ENCODE measurements around the gene FFAR1. TPM values are rescaled to one million over a fixed set of nuclear protein-coding genes. Genes with fewer than 3 reads are reported as not detected.

Gene FFAR1
- total RNA-seq, 1 donor from 2014 or later, result 0.06 TPM

DNA sequence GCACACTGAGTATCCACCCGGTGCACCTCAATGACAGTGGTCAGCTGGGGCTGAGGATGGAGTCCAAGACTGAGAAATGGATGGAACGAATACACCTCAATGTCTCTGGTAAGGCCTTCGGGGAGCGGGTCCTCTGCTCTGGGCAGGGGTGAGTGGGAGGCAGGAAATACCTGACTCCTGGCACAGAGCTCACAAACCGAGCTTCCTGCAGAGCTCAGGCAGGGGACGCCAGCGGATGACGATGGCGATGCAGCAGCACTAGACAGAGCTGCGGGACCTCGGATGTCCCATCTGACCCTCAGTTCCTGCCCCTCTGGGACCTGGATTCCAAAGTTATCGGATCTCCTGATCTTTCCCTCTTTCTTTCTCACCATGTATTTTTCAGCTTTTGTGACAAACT is 14.9 kb upstream of the FFAR1 start:
- TF ChIP-seq, protein P1, sequence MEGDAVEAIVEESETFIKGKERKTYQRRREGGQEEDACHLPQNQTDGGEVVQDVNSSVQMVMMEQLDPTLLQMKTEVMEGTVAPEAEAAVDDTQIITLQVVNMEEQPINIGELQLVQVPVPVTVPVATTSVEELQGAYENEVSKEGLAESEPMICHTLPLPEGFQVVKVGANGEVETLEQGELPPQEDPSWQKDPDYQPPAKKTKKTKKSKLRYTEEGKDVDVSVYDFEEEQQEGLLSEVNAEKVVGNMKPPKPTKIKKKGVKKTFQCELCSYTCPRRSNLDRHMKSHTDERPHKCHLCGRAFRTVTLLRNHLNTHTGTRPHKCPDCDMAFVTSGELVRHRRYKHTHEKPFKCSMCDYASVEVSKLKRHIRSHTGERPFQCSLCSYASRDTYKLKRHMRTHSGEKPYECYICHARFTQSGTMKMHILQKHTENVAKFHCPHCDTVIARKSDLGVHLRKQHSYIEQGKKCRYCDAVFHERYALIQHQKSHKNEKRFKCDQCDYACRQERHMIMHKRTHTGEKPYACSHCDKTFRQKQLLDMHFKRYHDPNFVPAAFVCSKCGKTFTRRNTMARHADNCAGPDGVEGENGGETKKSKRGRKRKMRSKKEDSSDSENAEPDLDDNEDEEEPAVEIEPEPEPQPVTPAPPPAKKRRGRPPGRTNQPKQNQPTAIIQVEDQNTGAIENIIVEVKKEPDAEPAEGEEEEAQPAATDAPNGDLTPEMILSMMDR (conservative IDR thresholded peaks at IDR 0.05; ENCODE audit: low read depth, low read length), result no peak
- H3K4me3 ChIP-seq (ENCODE audit: low read depth, low read length), result no peak overlapping the region
- no peak for DNase-seq (ENCODE audit: low read depth)

DNA sequence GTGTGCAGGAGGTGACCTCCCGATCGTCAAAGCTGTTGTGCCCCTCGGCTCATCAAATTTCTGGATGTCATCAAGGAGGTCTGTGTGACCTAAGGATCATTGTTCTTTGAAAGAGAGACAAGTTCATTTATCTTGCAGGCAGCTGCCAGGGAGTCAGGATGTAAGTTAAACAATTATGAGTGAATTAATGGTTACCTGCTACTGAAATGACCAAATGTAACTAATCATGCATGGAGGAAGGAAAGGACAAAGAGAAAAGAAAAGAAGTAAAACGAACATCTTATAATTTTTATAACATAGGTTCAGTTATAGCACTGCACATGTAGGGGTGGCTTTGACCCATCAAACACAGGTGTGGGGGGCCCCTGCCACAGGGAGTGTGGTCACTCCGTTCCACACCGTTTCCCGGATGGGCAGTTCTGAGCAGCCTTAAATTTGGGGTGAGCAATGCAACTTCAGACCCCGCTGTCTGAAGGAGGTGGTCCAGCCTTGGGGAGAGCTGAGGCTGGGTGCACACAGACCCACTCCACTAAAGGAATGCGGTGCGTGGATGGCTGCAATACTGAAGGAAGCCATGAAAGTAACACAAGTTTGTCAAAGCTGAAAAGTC is 13.5 kb upstream of the FFAR1 start:
- H3K4me3 ChIP-seq (ENCODE audit: low read depth, low read length), result no peak overlapping the region
- TF ChIP-seq, protein P1 (conservative IDR thresholded peaks at IDR 0.05; ENCODE audit: low read depth, low read length), result no peak
- DNase-seq (ENCODE audit: low read depth), result no peak

DNA sequence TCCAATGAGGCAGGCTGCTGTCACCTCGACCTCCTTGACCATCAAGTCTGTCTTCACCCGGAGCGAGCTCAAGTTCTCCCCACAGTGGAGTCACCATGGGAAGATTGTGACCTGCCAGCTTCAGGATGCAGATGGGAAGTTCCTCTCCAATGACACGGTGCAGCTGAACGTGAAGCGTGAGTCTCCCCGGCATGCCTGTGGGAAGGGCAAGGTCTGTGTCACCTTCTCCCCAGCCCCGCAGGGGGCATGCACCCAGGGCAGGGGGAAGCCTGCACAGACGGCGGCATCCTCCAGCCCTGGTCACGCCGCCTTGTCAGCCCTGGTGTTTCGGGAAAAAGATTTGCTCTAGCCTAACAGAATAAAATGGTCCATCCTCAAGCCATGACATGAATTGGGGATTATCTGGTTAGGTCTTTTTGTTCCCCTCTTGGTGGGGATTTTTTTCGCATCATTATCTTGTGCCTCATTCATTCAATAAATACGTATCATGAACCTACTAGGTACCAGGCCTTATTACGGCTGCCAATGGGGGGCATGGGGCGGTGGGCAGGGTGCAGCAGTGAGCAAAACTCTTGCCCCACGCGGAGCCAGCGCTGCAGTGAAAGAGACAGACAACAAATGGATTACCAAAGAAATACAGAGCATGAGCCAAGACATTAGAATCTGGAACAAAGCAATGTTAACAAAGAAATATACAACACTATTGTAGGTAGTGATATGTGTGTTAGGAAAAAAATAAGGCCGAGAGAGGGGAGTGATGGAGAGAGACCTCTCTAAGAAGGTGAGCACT is 11.3 kb upstream of the FFAR1 start:
- no peak overlapping the region for H3K4me3 ChIP-seq (ENCODE audit: low read depth, low read length)
- TF ChIP-seq, protein P1 (conservative IDR thresholded peaks at IDR 0.05; ENCODE audit: low read depth, low read length), result no peak
- DNase-seq (ENCODE audit: low read depth), result no peak

DNA sequence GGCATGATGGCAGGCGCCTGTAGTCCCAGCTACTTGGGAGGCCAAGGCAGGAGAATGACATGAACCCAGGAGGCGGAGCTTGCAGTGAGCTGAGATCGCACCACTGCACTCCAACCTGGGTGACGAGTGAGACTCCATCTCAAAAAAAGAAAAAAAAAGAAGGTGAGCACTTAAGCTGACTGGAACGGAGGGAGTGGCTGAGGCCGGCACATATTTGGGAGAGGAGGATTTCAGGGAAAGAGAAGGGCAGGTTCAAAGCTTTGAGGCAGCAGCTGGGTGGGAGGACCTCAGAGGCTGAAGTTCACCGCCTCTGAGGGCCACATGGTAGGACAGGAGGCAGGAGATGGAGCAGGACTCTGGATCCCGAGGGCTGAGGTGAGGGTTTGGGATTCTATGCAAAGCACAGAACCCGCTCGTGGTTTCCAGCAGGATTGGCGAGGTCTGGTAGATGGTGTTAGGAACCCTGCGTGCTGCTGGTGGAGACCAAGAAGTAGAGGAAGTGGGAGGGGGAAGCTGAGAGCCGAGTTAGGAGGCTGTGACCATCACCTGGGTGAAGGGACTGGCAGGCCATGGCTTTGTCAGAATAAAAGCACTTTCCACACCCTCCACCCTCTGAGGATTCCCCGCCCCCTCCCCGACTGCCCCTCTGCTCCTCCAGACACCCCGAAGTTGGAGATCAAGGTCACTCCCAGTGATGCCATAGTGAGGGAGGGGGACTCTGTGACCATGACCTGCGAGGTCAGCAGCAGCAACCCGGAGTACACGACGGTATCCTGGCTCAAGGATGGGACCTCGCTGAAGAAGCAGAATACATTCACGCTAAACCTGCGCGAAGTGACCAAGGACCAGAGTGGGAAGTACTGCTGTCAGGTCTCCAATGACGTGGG is 10.4 kb upstream of the FFAR1 start:
- H3K4me3 ChIP-seq (ENCODE audit: low read depth, low read length), result no peak overlapping the region
- TF ChIP-seq, protein P1 (conservative IDR thresholded peaks at IDR 0.05; ENCODE audit: low read depth, low read length), result no peak
- DNase-seq (ENCODE audit: low read depth), result no peak

DNA sequence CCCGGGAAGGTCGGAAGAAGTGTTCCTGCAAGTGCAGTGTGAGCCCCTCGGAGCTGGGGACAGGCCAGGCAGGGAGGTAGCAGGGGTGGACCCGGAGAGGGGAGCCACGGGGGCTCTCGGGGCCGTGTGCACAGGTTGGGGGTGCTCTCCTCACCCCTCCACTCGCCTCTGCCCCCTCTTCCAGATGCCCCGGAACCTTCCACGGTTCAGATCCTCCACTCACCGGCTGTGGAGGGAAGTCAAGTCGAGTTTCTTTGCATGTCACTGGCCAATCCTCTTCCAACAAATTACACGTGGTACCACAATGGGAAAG is 9.8 kb upstream of the FFAR1 start:
- H3K4me3 ChIP-seq (ENCODE audit: low read depth, low read length), result no peak overlapping the region
- DNase-seq (ENCODE audit: low read depth), result no peak
- TF ChIP-seq, protein P1 (conservative IDR thresholded peaks at IDR 0.05; ENCODE audit: low read depth, low read length), result no peak

DNA sequence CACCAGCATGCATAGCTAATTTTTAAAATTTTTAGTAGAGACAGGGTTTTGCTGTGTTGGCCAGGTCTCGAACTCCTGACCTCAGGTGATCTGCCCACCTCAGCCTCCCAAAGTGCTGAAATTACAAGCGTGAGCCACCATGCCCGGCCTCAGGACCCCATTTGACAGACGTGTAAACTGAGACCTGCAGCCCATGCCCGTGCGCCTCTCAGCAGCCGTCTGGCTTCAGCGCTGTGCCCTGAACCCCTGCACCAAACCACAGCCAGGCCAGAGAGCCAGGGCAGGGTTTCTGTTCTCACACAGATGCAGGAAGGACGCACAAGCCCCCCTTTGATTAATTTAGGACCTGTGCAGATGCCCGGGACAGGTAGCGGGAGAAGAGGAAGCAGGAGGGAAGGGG is 7.3 kb upstream of the FFAR1 start:
- DNase-seq (ENCODE audit: low read depth), result no peak
- no peak overlapping the region for H3K4me3 ChIP-seq (ENCODE audit: low read depth, low read length)
- TF ChIP-seq, protein P1 (conservative IDR thresholded peaks at IDR 0.05; ENCODE audit: low read depth, low read length), result no peak
